Calu3 (cell line): Measurements from ENCODE around the gene FUBP3. TPM values are rescaled to one million over a fixed set of nuclear protein-coding genes. Genes with fewer than 3 reads are reported as not detected.

Source experiments
- BruUV-seq: library from RNA; stranded (reverse); fragments of 400-500 nt; replicated peaks from 2 replicates; lab custom pipeline; 2021; lab: Mats Ljungman, UMichigan
- CTCF ChIA-PET: fragments of 300-600 bp; sonication (Branson Sonifier 250); formaldehyde crosslinking; loops from one replicate; lab custom pipeline; 2022; ENCODE audit warnings: antibody characterized with exemption; lab: Charles Lee
- DNase-seq: peaks from one replicate; pipeline ENCODE4 v3.0.0; 2022
- H3K27ac Mint-ChIP-seq: one replicate; pipeline ENCODE4 v1.8.0; 2022; ENCODE audit warnings: mixed read lengths; ENCODE audit not compliant: unreplicated experiment
- H3K27me3 Mint-ChIP-seq: one replicate; pipeline ENCODE4 v1.8.0; 2022; ENCODE audit warnings: mixed read lengths; ENCODE audit not compliant: unreplicated experiment
- H3K36me3 Mint-ChIP-seq: one replicate; pipeline ENCODE4 v1.8.0; 2022; ENCODE audit warnings: mild to moderate bottlenecking, moderate library complexity, mixed read lengths; ENCODE audit not compliant: insufficient read depth, unreplicated experiment
- H3K4me1 Mint-ChIP-seq: one replicate; pipeline ENCODE4 v1.8.0; 2022; ENCODE audit warnings: mild to moderate bottlenecking, low read depth, mixed read lengths; ENCODE audit not compliant: unreplicated experiment
- H3K4me3 Mint-ChIP-seq: one replicate; pipeline ENCODE4 v1.8.0; 2022; ENCODE audit warnings: mild to moderate bottlenecking, low read depth, moderate library complexity, mixed read lengths; ENCODE audit not compliant: unreplicated experiment
- H3K9me3 Mint-ChIP-seq: one replicate; pipeline ENCODE4 v1.8.0; 2022; ENCODE audit warnings: low read depth, mixed read lengths; ENCODE audit not compliant: unreplicated experiment
- CTCF ChIP-seq: fragments of 200-600 bp; IDR thresholded peaks from one replicate; pipeline ENCODE4 v1.8.0; 2022; ENCODE audit warnings: antibody characterized with exemption; ENCODE audit not compliant: unreplicated experiment
- intact Hi-C: fragments of 100-400 bp; cut with micrococcal nuclease; formaldehyde crosslinking; loops from one replicate; pipeline ENCODE4 v1.10.0; 2022; ENCODE audit not compliant: unreplicated experiment
- total RNA-seq: library from RNA; stranded (reverse); gene quantifications from 2 replicates; pipeline ENCODE4 v1.2.3, GENCODE V29; 2022

The FUBP3 gene
- total RNA-seq, 1 experiment from 2014 or later, result 51.0 TPM

DNA sequence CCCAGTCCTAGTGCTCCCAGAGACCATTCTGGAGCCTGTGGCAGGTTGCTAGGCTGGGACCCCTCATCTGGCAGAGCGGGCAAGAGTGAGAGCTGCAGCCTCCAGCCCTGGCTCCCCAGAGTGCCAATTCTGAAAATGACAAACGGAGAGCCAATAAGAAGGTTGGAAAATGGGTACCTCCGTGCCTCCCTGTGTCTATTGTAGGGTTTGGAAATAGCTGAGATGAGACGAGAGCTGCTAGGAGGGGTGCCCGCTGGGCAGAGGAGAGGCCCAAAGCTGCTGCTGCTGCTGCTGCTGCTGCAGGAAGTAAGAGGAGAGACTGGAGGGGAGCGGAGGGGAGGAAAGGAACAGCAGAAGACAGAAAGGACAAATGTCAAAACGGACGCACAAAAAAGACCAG is 36.0 kb upstream of the FUBP3 start:
- BruUV-seq, result no TSS peak
- CTCF ChIA-PET, result no interaction called here
- peaks cover 9% of the 10 kb centered on the region for H3K4me1 Mint-ChIP-seq
- peaks cover 64% of the 10 kb centered on the region for H3K27me3 Mint-ChIP-seq
- no peaks in the 10 kb centered on the region for H3K9me3 Mint-ChIP-seq
- no peak overlapping the region for H3K4me3 Mint-ChIP-seq
- H3K27ac Mint-ChIP-seq, result no peak overlapping the region
- no peak for TF ChIP-seq CTCF
- DNase-seq, result no peak
- intact Hi-C loops, result no loop called here
- no peaks in the 10 kb centered on the region for H3K36me3 Mint-ChIP-seq

- Mint-ChIP-seq H3K4me1 (peaks cover 9% of the 10 kb centered on the region), H3K36me3 (no peaks in the 10 kb centered on the region), H3K27ac (no peak overlapping the region), H3K27me3 (peaks cover 59% of the 10 kb centered on the region), H3K4me3 (no peak overlapping the region), H3K9me3 (no peaks in the 10 kb centered on the region)
- CTCF ChIA-PET, result no interaction called here
- DNase-seq, result no peak
- no TSS peak for BruUV-seq
- intact Hi-C loops, result no loop called here
- no peak for TF ChIP-seq CTCF
These were observed 35.5 kb upstream of the FUBP3 start for GRCh38 chr9:130543859-130544258.

GRCh38 chr9:130544364-130544763 is 35.0 kb upstream of the FUBP3 start:
- CTCF ChIA-PET, result no interaction called here
- Mint-ChIP-seq H3K36me3 (no peaks in the 10 kb centered on the region), H3K4me1 (peaks cover 9% of the 10 kb centered on the region), H3K27ac (no peak overlapping the region), H3K9me3 (no peaks in the 10 kb centered on the region), H3K4me3 (no peak overlapping the region), H3K27me3 (peaks cover 54% of the 10 kb centered on the region)
- no peak for DNase-seq
- intact Hi-C loops, result no loop called here
- BruUV-seq, result no TSS peak
- TF ChIP-seq CTCF, result no peak

DNA sequence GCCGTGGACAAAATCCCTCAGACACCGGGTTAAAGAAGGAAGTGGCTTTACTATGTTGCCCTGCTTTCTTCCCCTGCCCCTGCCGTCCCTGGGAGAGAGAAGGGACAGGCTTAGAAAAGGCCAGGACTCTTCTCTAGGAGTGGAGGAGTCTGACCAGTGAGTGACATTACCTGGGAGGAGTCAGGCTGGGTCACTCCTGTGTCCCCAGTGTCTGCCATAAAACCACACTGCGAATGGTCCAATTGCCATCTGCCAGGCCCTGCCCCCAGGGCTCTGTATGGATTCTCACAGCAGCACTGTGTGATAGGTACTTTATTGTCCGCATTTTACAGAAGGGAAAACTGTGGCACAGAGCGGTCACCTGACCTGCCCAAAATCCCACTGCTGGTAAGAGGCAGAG is 31.3 kb upstream of the FUBP3 start:
- Mint-ChIP-seq H3K4me1 (peaks cover under 1% of the 10 kb centered on the region), H3K27ac (no peak overlapping the region), H3K4me3 (no peak overlapping the region), H3K36me3 (no peaks in the 10 kb centered on the region), H3K9me3 (no peaks in the 10 kb centered on the region), H3K27me3 (peaks cover 19% of the 10 kb centered on the region)
- CTCF ChIA-PET, result no interaction called here
- DNase-seq, result no peak
- intact Hi-C loops, result no loop called here
- no TSS peak for BruUV-seq
- no peak for TF ChIP-seq CTCF
